NT2/D1 (cell line): ENCODE data around the gene UMAD1.

ENCODE experiments used
- DNase-seq: peaks from one replicate; pipeline ENCODE4 v3.0.0-alpha.2; 2011; ENCODE audit warnings: low read depth, low spot score
- H3K27me3 ChIP-seq: 2 replicates; pipeline ENCODE4 v1.6.0; 2011; ENCODE audit warnings: mild to moderate bottlenecking; ENCODE audit not compliant: insufficient read length, insufficient read depth
- H3K36me3 ChIP-seq: 2 replicates; pipeline ENCODE4 v1.6.1; 2011; ENCODE audit warnings: mild to moderate bottlenecking, low read length, mixed read lengths; ENCODE audit not compliant: insufficient read depth, insufficient read length
- H3K4me1 ChIP-seq: 2 replicates; pipeline ENCODE4 v1.5.1; 2011; ENCODE audit not compliant: insufficient read depth, insufficient read length
- H3K4me3 ChIP-seq: 2 replicates; pipeline ENCODE4 v1.5.1; 2011; ENCODE audit warnings: low read depth; ENCODE audit not compliant: insufficient read length
- H3K9ac ChIP-seq: 2 replicates; pipeline ENCODE4 v1.6.0; 2011; ENCODE audit warnings: low read depth; ENCODE audit not compliant: insufficient read length
- H3K9me3 ChIP-seq: 2 replicates; pipeline ENCODE4 v1.5.1; 2011; ENCODE audit warnings: mild to moderate bottlenecking, low read length; ENCODE audit not compliant: insufficient read depth
- SUZ12 ChIP-seq: IDR thresholded peaks from 2 replicates; pipeline ENCODE4 v1.6.1; 2011; ENCODE audit not compliant: insufficient read length, insufficient read depth; ENCODE audit errors: extremely low read depth
- YY1 ChIP-seq: IDR thresholded peaks from 2 replicates; pipeline ENCODE4 v1.6.1; 2011; ENCODE audit not compliant: insufficient read length, insufficient read depth
- ZNF274 ChIP-seq: IDR thresholded peaks from 2 replicates; pipeline ENCODE4 v1.6.1; 2011; ENCODE audit warnings: mild to moderate bottlenecking, low read depth, low read length

UMAD1 gene

GRCh38 chr7:7696458-7697119 is 56.0 kb downstream of the UMAD1 start:
- no peaks in the 10 kb centered on the region for H3K27me3 ChIP-seq
- DNase-seq = no peak
- H3K9me3 ChIP-seq = no peaks in the 10 kb centered on the region; the same call in 1 of the 2 replicates
- TF ChIP-seq YY1 (no peak), ZNF274 (no peak), SUZ12 (no peak)
- H3K36me3 ChIP-seq = no peaks in the 10 kb centered on the region
- H3K9ac ChIP-seq = no peak overlapping the region
- H3K4me1 ChIP-seq = no peaks in the 10 kb centered on the region
- no peak overlapping the region for H3K4me3 ChIP-seq

GRCh38 chr7:7698930-7699329 is 58.4 kb downstream of the UMAD1 start:
- Histone ChIP-seq H3K4me1 (no peaks in the 10 kb centered on the region), H3K27me3 (no peaks in the 10 kb centered on the region), H3K9ac (no peak overlapping the region), H3K36me3 (no peaks in the 10 kb centered on the region), H3K4me3 (no peak overlapping the region), H3K9me3 (no peaks in the 10 kb centered on the region; the same call in 1 of the 2 replicates)
- no peak for DNase-seq
- TF ChIP-seq YY1 = no peak
- TF ChIP-seq SUZ12 = no peak
- TF ChIP-seq ZNF274 = no peak

- TF ChIP-seq ZNF274 (no peak), SUZ12 (no peak)
- no peaks in the 10 kb centered on the region; the same call in 1 of the 2 replicates for H3K9me3 ChIP-seq
- H3K4me1 ChIP-seq = no peaks in the 10 kb centered on the region
- H3K27me3 ChIP-seq = no peaks in the 10 kb centered on the region
- H3K4me3 ChIP-seq = no peak overlapping the region
- DNase-seq = no peak
- H3K36me3 ChIP-seq = no peaks in the 10 kb centered on the region
- H3K9ac ChIP-seq = no peak overlapping the region
These were observed 58.8 kb downstream of the UMAD1 start for GRCh38 chr7:7699380-7699779.

- Histone ChIP-seq H3K9me3 (no peaks in the 10 kb centered on the region), H3K27me3 (no peaks in the 10 kb centered on the region), H3K9ac (no peak overlapping the region), H3K4me3 (no peak overlapping the region), H3K36me3 (no peaks in the 10 kb centered on the region), H3K4me1 (no peaks in the 10 kb centered on the region)
- TF ChIP-seq YY1 (no peak), ZNF274 (no peak), SUZ12 (no peak)
- DNase-seq = no peak
These were observed 59.4 kb downstream of the UMAD1 start for GRCh38 chr7:7699970-7700369.

- Histone ChIP-seq H3K9me3 (no peaks in the 10 kb centered on the region), H3K4me1 (no peaks in the 10 kb centered on the region), H3K27me3 (no peaks in the 10 kb centered on the region), H3K9ac (no peak overlapping the region), H3K36me3 (no peaks in the 10 kb centered on the region), H3K4me3 (no peak overlapping the region)
- TF ChIP-seq YY1 (no peak), SUZ12 (no peak), ZNF274 (no peak)
- no peak for DNase-seq
These were observed 61.0 kb downstream of the UMAD1 start for GRCh38 chr7:7701527-7701926.

- H3K36me3 ChIP-seq = no peaks in the 10 kb centered on the region
- no peak overlapping the region for H3K9ac ChIP-seq
- no peaks in the 10 kb centered on the region for H3K9me3 ChIP-seq
- no peak for DNase-seq
- H3K4me3 ChIP-seq = no peak overlapping the region
- no peaks in the 10 kb centered on the region for H3K27me3 ChIP-seq
- no peaks in the 10 kb centered on the region for H3K4me1 ChIP-seq
- TF ChIP-seq SUZ12 (no peak), YY1 (no peak), ZNF274 (no peak)
These were observed 62.3 kb downstream of the UMAD1 start for GRCh38 chr7:7702826-7703225.

GRCh38 chr7:7703427-7703826 is 62.9 kb downstream of the UMAD1 start:
- Histone ChIP-seq H3K36me3 (no peaks in the 10 kb centered on the region), H3K4me1 (no peaks in the 10 kb centered on the region), H3K9ac (no peak overlapping the region), H3K4me3 (no peak overlapping the region), H3K27me3 (no peaks in the 10 kb centered on the region), H3K9me3 (no peaks in the 10 kb centered on the region)
- no peak for DNase-seq
- no peak for TF ChIP-seq YY1

- H3K27me3 ChIP-seq = no peaks in the 10 kb centered on the region
- no peaks in the 10 kb centered on the region for H3K4me1 ChIP-seq
- H3K9ac ChIP-seq = no peak overlapping the region
- no peak for DNase-seq
- H3K4me3 ChIP-seq = no peak overlapping the region
- no peaks in the 10 kb centered on the region for H3K9me3 ChIP-seq
- no peaks in the 10 kb centered on the region for H3K36me3 ChIP-seq
- TF ChIP-seq YY1 (no peak), ZNF274 (no peak), SUZ12 (no peak)
These were observed 64.3 kb downstream of the UMAD1 start for GRCh38 chr7:7704867-7705266.
